Kidney (tissue), 14 donors: ENCODE data around the gene KAT2B. TPM values are rescaled to one million over a fixed set of nuclear protein-coding genes. Genes with fewer than 3 reads are reported as not detected.

Source experiments
- DNase-seq, 5 donors: peaks; one replicate each; pipeline ENCODE4 v3.0.0-alpha.2; 2013 to 2020
- FAIRE-seq: peaks from 2 replicates; lab custom pipeline; 2012; peaks lifted over from hg19 to GRCh38; lab: Jason Lieb, UNC
- H3K27ac ChIP-seq, 2 donors: one replicate each; pipeline ENCODE4 v1.7.0; 2013; ENCODE audit warnings: low read depth in 2 of 2, low read length in 2 of 2, inconsistent platforms in 1 of 2
- H3K27me3 ChIP-seq: one replicate; pipeline ENCODE4 v1.7.1; 2013; ENCODE audit warnings: low read length, inconsistent platforms; ENCODE audit not compliant: control insufficient read depth, insufficient read depth
- H3K36me3 ChIP-seq, 3 donors: one replicate each; pipeline versions ENCODE4 v1.7.0 to v1.7.1; 2013; ENCODE audit warnings: low read length in 3 of 3, control low read depth in 1 of 3, inconsistent platforms in 1 of 3; ENCODE audit not compliant: insufficient read depth in 3 of 3, control insufficient read depth in 2 of 3
- H3K4me1 ChIP-seq, 3 donors: one replicate each; pipeline versions ENCODE4 v1.7.0 to v1.7.1; 2013; ENCODE audit warnings: low read length in 3 of 3, inconsistent platforms in 1 of 3, low read depth in 1 of 3; ENCODE audit not compliant: control insufficient read depth in 2 of 3, insufficient read depth in 2 of 3
- H3K4me3 ChIP-seq, 3 donors: one replicate each; pipeline versions ENCODE4 v1.7.0 to v1.8.1; 2013; ENCODE audit warnings: low read length in 3 of 3, control low read depth in 1 of 3, inconsistent platforms in 1 of 3
- H3K9ac ChIP-seq, 3 donors: one replicate each; pipeline versions ENCODE4 v1.7.0 to v1.7.1; 2013; ENCODE audit warnings: low read length in 3 of 3, control low read depth in 1 of 3, inconsistent platforms in 1 of 3
- H3K9me3 ChIP-seq, 3 donors: one replicate each; pipeline versions ENCODE4 v1.7.0 to v1.7.1; 2013; ENCODE audit warnings: low read length in 3 of 3, control low read depth in 1 of 3, inconsistent platforms in 1 of 3; ENCODE audit not compliant: control insufficient read depth in 2 of 3, insufficient read depth in 1 of 3
- intact Hi-C: fragments of 100-400 bp; cut with DNase I; formaldehyde crosslinking; loops from one replicate; pipeline ENCODE4 v1.11.1; 2022
- polyA plus RNA-seq: library from polyadenylated mRNA; stranded (reverse); fragments of 350-450 nt; fragmentation: Illumina TruSeq; extraction: RNeasy Lipid Tissue Mini Kit (QIAGEN cat#74804); gene quantifications from one replicate; pipeline ENCODE4 v1.2.3, GENCODE V29; 2014; ENCODE audit warnings: low read depth, low replicate concordance; ENCODE audit not compliant: insufficient read depth
- total RNA-seq: library from RNA; stranded (reverse); fragmentation: NEBNext Ultra II Directional; extraction: Animal tissue kit (Norgen Biotek cat#: 25700); gene quantifications from one replicate; pipeline ENCODE4 v1.2.1, GENCODE V29; 2021
- TF ChIP-seq, protein P1 (sequence below): IDR thresholded peaks from 3 replicates; pipeline ENCODE4 v1.5.1; 2012; ENCODE audit warnings: mild to moderate bottlenecking, moderate library complexity, borderline replicate concordance; ENCODE audit not compliant: insufficient read depth; ENCODE audit errors: extremely low read depth
- donor health status: control.
- donor health status: control.
- donor health status: control.
- donor health status: control.
- donor health status: control.
- donor health status: DM: yes; HTN: yes; CAD: no.
- donor health status: Normal renal cell carcinoma (clear cell type).

Gene KAT2B
- total and polyA plus RNA-seq, 2 donors from 2014 or later, result 9.5 to 30.1 TPM

DNA sequence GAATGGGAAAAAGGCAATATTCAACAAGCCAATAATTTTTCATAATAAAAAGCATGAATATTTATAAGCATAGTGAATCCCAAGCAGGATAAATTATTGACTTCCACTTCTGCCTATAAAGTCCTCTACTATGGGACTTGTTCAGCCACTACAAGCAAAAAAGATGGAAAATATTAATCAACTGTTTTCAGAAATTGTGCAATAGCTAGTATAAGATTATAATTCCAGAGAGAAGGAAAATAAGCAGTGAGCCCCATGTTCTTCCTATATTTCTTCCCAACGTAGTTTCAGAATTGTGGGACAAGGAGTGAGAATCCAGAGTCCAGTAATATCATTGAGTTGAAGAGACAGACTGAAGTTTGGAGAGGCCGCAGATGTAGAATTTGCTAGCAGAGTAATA lies 121.5 kb downstream of the KAT2B start:
- Histone ChIP-seq H3K27me3 (no peaks in the 10 kb centered on the region), H3K27ac (no peak overlapping the region), H3K4me3 (no peak overlapping the region), H3K9ac (no peak overlapping the region), H3K9me3 (no peaks in the 10 kb centered on the region), H3K4me1 (no peaks in the 10 kb centered on the region), H3K36me3 (no peaks in the 10 kb centered on the region)
- TF ChIP-seq, protein P1, sequence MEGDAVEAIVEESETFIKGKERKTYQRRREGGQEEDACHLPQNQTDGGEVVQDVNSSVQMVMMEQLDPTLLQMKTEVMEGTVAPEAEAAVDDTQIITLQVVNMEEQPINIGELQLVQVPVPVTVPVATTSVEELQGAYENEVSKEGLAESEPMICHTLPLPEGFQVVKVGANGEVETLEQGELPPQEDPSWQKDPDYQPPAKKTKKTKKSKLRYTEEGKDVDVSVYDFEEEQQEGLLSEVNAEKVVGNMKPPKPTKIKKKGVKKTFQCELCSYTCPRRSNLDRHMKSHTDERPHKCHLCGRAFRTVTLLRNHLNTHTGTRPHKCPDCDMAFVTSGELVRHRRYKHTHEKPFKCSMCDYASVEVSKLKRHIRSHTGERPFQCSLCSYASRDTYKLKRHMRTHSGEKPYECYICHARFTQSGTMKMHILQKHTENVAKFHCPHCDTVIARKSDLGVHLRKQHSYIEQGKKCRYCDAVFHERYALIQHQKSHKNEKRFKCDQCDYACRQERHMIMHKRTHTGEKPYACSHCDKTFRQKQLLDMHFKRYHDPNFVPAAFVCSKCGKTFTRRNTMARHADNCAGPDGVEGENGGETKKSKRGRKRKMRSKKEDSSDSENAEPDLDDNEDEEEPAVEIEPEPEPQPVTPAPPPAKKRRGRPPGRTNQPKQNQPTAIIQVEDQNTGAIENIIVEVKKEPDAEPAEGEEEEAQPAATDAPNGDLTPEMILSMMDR, result no peak
- DNase-seq (no peak), FAIRE-seq (no peak)
- intact Hi-C loops, result no loop called here

DNA sequence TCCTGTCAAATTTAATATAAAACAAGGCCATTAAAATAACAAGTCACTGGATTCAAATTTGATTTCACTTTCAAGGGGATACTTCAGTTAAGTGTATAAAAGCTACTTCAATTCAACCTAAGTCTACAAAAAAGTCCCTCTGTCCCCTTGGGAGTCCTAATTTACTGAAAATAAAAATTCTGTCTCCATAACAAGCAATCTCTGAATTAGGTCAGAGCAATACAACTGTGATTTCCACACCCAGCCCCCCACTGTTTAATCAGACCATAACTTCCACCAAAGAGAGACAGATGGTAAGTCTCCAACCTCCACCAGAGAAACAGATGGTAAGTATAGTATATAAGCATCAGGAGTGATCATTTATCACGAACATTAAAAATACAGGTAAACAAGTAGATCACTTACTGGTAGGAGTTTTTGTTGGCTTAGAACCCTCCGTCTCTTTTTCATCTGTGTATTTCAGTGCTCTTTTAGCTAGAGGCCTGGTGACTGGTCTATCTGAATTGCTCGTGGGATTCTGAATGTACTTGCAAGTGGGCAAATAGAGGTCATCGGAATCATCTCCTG lies 133.7 kb downstream of the KAT2B start:
- Histone ChIP-seq H3K4me1 (no peaks in the 10 kb centered on the region), H3K36me3 (no peaks in the 10 kb centered on the region), H3K9ac (no peak overlapping the region), H3K9me3 (no peaks in the 10 kb centered on the region), H3K27ac (no peak overlapping the region), H3K4me3 (no peak overlapping the region), H3K27me3 (no peaks in the 10 kb centered on the region)
- TF ChIP-seq, protein P1, result no peak
- DNase-seq, result no peak
- FAIRE-seq, result no peak
- intact Hi-C loops, result no loop called here

DNA sequence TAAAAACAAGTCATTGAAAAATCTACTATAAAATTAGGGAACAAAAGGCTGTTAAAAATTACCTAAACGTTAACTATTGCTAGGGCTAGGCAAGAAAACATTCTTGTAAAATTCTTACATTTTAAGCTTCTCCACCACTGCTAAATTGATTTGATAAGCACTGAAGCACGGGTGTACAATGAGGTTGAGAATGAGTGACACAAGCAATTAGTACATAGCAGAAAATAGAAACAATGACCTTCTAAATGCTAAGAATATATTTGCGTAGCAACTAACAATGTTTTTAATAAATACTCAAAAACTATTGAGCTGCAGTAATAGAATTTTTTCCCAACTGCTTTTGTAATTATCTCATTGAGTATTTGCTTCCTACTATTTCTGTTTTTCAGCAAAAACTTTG lies 141.0 kb downstream of the KAT2B start:
- intact Hi-C loops, result no loop called here
- Histone ChIP-seq H3K27ac (no peak overlapping the region), H3K27me3 (no peaks in the 10 kb centered on the region), H3K9ac (no peak overlapping the region), H3K4me3 (no peak overlapping the region), H3K4me1 (peaks cover 0 to 4% (median 2%) of the 10 kb centered on the region in 3 donors), H3K9me3 (no peaks in the 10 kb centered on the region), H3K36me3 (no peaks in the 10 kb centered on the region)
- FAIRE-seq (no peak), DNase-seq (no peak)
- TF ChIP-seq, protein P1, result no peak

DNA sequence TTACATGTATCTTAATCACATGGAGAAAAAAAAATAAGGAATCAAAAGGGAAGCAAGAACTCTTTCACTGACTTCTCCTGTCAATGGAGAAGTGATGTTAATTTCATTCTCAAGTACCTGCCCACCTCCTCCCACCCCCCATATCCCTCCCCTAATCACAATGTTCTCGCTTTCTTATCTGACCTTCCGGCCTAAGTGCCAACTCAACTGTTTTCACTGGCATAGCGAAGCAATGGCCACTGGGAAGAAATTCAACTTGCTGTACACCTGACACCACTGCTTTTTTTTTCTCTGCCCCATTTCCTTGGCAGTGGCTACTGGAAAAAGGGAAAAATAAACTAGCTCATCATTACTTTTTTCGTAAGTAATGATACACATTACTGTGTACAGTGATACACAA lies 142.0 kb downstream of the KAT2B start:
- intact Hi-C loops, result no loop called here
- Histone ChIP-seq H3K4me3 (no peak overlapping the region), H3K4me1 (peaks cover 0 to 4% (median 2%) of the 10 kb centered on the region in 3 donors), H3K9ac (no peak overlapping the region), H3K27ac (no peak overlapping the region), H3K36me3 (no peaks in the 10 kb centered on the region), H3K9me3 (no peaks in the 10 kb centered on the region), H3K27me3 (no peaks in the 10 kb centered on the region)
- DNase-seq (no peak), FAIRE-seq (no peak)
- TF ChIP-seq, protein P1, result no peak
